Measurements from ENCODE around the gene POU3F2. TPM values are rescaled to one million over a fixed set of nuclear protein-coding genes. Genes with fewer than 3 reads are reported as not detected.

POU3F2 gene
- total and polyA plus RNA-seq, 2 donors from 2014 or later = not detected

DNA sequence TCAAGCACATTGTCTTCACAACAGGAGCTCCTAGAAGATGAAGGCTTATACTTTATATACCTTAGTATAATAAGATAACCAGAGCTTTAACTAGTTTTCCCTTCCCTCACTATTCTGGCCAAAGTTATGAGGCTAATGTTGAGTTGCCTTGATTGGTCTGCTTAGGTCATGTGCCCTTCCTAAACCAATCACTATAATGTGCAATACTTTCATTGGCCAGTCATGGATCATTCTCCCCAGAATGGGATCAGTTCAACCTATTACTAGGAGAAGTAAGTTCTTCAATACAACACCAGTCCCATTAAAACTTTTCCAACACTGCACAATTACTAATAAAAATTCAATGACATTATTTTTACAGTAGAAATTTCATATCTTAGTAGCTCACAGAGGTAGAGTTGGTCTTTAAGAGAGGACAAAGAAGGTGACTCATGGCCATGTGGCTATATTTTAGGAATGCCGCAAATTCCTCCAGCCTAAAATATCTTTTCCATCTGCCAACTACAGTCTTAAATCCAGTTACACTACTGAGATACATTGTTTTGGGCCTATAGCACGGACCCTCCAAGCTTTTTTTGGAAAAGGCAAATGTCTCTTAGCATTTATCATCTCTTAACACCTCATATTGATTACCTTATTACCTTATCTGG is 12.5 kb upstream of the POU3F2 start:
- H3K4me3 ChIP-seq (ENCODE audit: low read length in 3 of 3) = no peak overlapping the region
- DNase-seq (no peak), FAIRE-seq (no peak)
- no peaks in the 10 kb centered on the region for H3K36me3 ChIP-seq (ENCODE audit: control insufficient read depth in 2 of 3, insufficient read depth in 3 of 3, low read length in 3 of 3)
- no peak overlapping the region for H3K9ac ChIP-seq (ENCODE audit: low read length in 3 of 3)
- H3K4me1 ChIP-seq (ENCODE audit: control insufficient read depth in 2 of 3, insufficient read depth in 2 of 3, low read depth in 1 of 3, low read length in 3 of 3) = no peaks in the 10 kb centered on the region
- peaks cover 48% of the 10 kb centered on the region for H3K27me3 ChIP-seq (ENCODE audit: control insufficient read depth, insufficient read depth, low read length)
- peaks cover 0 to 5% (median 0%) of the 10 kb centered on the region in 3 donors for H3K9me3 ChIP-seq (ENCODE audit: control insufficient read depth in 2 of 3, insufficient read depth in 1 of 3, low read length in 3 of 3)
- no peak overlapping the region for H3K27ac ChIP-seq (ENCODE audit: low read depth in 2 of 2, low read length in 2 of 2)
- intact Hi-C loops (cut with DNase I) = no loop called here
- TF ChIP-seq, protein P1, sequence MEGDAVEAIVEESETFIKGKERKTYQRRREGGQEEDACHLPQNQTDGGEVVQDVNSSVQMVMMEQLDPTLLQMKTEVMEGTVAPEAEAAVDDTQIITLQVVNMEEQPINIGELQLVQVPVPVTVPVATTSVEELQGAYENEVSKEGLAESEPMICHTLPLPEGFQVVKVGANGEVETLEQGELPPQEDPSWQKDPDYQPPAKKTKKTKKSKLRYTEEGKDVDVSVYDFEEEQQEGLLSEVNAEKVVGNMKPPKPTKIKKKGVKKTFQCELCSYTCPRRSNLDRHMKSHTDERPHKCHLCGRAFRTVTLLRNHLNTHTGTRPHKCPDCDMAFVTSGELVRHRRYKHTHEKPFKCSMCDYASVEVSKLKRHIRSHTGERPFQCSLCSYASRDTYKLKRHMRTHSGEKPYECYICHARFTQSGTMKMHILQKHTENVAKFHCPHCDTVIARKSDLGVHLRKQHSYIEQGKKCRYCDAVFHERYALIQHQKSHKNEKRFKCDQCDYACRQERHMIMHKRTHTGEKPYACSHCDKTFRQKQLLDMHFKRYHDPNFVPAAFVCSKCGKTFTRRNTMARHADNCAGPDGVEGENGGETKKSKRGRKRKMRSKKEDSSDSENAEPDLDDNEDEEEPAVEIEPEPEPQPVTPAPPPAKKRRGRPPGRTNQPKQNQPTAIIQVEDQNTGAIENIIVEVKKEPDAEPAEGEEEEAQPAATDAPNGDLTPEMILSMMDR (IDR thresholded peaks at IDR 0.05; ENCODE audit: borderline replicate concordance, extremely low read depth, insufficient read depth) = no peak

DNA sequence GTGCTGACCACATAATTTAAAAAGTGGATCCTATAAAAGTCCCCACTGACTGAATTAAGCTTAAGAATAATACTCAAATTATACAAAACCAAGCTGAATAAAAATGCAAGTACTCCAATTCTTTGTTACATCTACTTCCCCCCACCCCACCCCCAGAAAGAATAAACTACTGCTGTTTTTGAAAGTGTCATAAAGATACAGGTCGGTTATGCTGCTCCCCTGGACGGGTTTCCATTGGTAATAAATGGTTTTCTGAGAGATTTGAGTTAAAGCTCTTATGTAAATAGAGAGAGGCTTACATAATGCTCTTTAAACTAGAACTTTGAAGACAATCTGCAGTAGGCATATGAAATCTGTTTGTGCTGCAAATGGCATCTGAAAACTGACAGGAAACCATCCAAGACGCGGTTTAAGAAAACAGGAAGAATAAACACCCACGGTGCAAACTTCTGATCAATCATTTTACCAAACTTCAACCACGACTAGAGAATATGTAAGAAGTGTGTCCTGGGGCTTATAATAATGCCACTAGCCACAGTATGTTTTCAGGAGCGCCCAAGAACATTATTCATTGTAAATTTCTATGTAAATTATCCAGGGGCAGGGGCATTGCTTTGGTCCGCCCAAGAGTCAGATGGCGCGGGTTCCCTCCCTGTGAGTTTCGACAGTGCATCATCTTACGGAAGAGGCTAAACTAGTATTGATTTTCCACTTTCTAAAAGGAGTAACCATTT is 10.8 kb upstream of the POU3F2 start:
- Histone ChIP-seq H3K4me3 (ENCODE audit: low read length in 3 of 3) (no peak overlapping the region), H3K4me1 (ENCODE audit: control insufficient read depth in 2 of 3, insufficient read depth in 2 of 3, low read depth in 1 of 3, low read length in 3 of 3) (no peaks in the 10 kb centered on the region), H3K36me3 (ENCODE audit: control insufficient read depth in 2 of 3, insufficient read depth in 3 of 3, low read length in 3 of 3) (no peaks in the 10 kb centered on the region), H3K27ac (ENCODE audit: low read depth in 2 of 2, low read length in 2 of 2) (no peak overlapping the region), H3K9ac (ENCODE audit: low read length in 3 of 3) (no peak overlapping the region), H3K27me3 (ENCODE audit: control insufficient read depth, insufficient read depth, low read length) (peaks cover 62% of the 10 kb centered on the region), H3K9me3 (ENCODE audit: control insufficient read depth in 2 of 3, insufficient read depth in 1 of 3, low read length in 3 of 3) (no peaks in the 10 kb centered on the region)
- DNase-seq (peak in 1 of 5 donors; percentile 8), FAIRE-seq (no peak)
- TF ChIP-seq, protein P1 (IDR thresholded peaks at IDR 0.05; ENCODE audit: borderline replicate concordance, extremely low read depth, insufficient read depth) = no peak
- intact Hi-C loops (cut with DNase I) = no loop called here

DNA sequence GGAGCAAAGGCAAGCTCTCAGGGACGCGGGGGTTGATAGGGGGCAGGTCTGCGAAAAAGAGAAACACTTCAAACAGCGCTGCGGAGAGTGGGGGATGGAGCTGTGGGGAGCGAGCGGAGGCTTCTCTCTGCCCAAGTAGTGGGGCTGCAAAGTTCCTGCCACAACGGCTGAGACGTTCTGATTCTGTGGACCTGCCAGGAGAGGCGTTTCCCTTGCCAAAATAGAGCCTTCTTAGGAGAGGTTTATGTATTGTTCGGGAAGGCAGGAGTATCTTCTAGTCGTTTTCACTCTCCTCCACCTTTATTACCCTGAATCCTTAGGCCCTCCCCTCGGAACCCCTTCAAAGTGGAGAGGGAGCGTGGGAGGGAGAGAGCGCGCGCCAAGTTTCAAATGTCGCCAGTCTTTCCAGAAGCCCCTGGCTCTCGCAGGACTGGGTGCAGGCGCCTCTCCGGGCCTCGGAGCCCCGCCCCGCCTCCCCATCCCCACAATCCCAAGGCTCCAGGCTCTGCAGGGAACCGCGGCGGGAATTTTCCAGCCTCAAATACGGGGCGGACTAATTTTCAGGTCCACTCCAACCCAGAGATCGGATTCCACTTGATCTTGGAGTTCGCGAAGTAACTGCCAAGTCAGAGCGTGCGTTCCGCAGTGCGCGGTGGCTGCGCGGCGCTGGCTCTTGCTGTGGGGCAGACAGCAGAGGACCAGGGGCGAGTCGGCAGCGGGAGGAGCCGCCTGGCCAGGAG is 10.0 kb upstream of the POU3F2 start:
- DNase-seq = peak; percentile 26 to 53 (median 41)

More for the DNA sequence above, 10.0 kb upstream of the POU3F2 start:
- H3K27me3 ChIP-seq (ENCODE audit: control insufficient read depth, insufficient read depth, low read length) = peaks cover 67% of the 10 kb centered on the region
- no peaks in the 10 kb centered on the region for H3K4me1 ChIP-seq (ENCODE audit: control insufficient read depth in 2 of 3, insufficient read depth in 2 of 3, low read depth in 1 of 3, low read length in 3 of 3)
- no peak overlapping the region for H3K9ac ChIP-seq (ENCODE audit: low read length in 3 of 3)
- H3K36me3 ChIP-seq (ENCODE audit: control insufficient read depth in 2 of 3, insufficient read depth in 3 of 3, low read length in 3 of 3) = no peaks in the 10 kb centered on the region
- H3K27ac ChIP-seq (ENCODE audit: low read depth in 2 of 2, low read length in 2 of 2) = no peak overlapping the region
- TF ChIP-seq, protein P1 (IDR thresholded peaks at IDR 0.05; ENCODE audit: borderline replicate concordance, extremely low read depth, insufficient read depth) = no peak
- FAIRE-seq = no peak
- H3K4me3 ChIP-seq (ENCODE audit: low read length in 3 of 3) = no peak overlapping the region
- intact Hi-C loops (cut with DNase I) = no loop called here
- H3K9me3 ChIP-seq (ENCODE audit: control insufficient read depth in 2 of 3, insufficient read depth in 1 of 3, low read length in 3 of 3) = no peaks in the 10 kb centered on the region

All from kidney (tissue), 14 donors.